ENCODE results near the gene IRGQ.

- TF ChIP-seq REST (IDR thresholded peaks at IDR 0.05; ENCODE audit: low read depth) (no peak), NFIC (IDR thresholded peaks at IDR 0.05) (no peak), EP300 (IDR thresholded peaks at IDR 0.05; ENCODE audit: borderline replicate concordance) (no peak), CEBPB (IDR thresholded peaks at IDR 0.05) (no peak), TAF1 (IDR thresholded peaks at IDR 0.05; ENCODE audit: low read depth) (no peak), RAD21 (IDR thresholded peaks at IDR 0.05; ENCODE audit: low read depth) (no peak), YY1 (IDR thresholded peaks at IDR 0.05; ENCODE audit: low read depth) (no peak), FOXM1 (IDR thresholded peaks at IDR 0.05; ENCODE audit: borderline replicate concordance, low read depth) (no peak), CREB1 (IDR thresholded peaks at IDR 0.05; ENCODE audit: low read depth) (no peak), TCF12 (IDR thresholded peaks at IDR 0.05; ENCODE audit: low read depth) (no peak), TEAD4 (IDR thresholded peaks at IDR 0.05) (no peak)
- TF ChIP-seq, protein P1, sequence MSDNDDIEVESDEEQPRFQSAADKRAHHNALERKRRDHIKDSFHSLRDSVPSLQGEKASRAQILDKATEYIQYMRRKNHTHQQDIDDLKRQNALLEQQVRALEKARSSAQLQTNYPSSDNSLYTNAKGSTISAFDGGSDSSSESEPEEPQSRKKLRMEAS (IDR thresholded peaks at IDR 0.05), result no peak
These were observed 3.8 kb downstream of the IRGQ start for GRCh38 chr19:43591904-43592772.
